IMR-90 (cell line): ENCODE measurements around the gene PHLPP2. TPM values are rescaled to one million over a fixed set of nuclear protein-coding genes. Genes with fewer than 3 reads are reported as not detected.

Source experiments
- ATAC-seq: fragments of 200-7000 bp; cut with Tn5 transposase; 2 replicates; pipeline ENCODE4 v1.9.1; 2020; ENCODE audit warnings: low read depth, mild to moderate bottlenecking, moderate library complexity
- BruUV-seq: library from RNA; stranded (reverse); fragments of 400-500 nt; replicated peaks from 2 replicates; lab custom pipeline; 2021; lab: Mats Ljungman, UMichigan
- CTCF ChIA-PET: fragments of 300-600 bp; formaldehyde crosslinking; extraction: SDS; loops from one replicate; lab custom pipeline; 2021; ENCODE audit warnings: antibody characterized with exemption; lab: Yijun Ruan, JAX
- POLR2A ChIA-PET: fragments of 300-600 bp; sonication (Branson Sonifier 250); formaldehyde crosslinking; loops from one replicate; lab custom pipeline; 2022; ENCODE audit warnings: antibody characterized with exemption; ENCODE audit not compliant: unreplicated experiment; lab: Charles Lee
- DNase-seq: peaks from one replicate; pipeline ENCODE4 v3.0.0; 2013
- H2AFZ ChIP-seq: replicated peaks from 2 replicates; pipeline ENCODE3; 2013; ENCODE audit warnings: low read length, mild to moderate bottlenecking; ENCODE audit not compliant: poor library complexity
- H2AK5ac ChIP-seq: 2 replicates; pipeline ENCODE4 v1.6.1; 2013; ENCODE audit warnings: low read depth, low read length, inconsistent platforms
- H2AK9ac ChIP-seq: replicated peaks from 2 replicates; pipeline ENCODE3; 2013; ENCODE audit warnings: mild to moderate bottlenecking, low read depth, low read length, moderate library complexity; ENCODE audit not compliant: poor library complexity
- H2BK120ac ChIP-seq: 2 replicates; pipeline ENCODE4 v1.6.1; 2013; ENCODE audit warnings: low read depth, low read length, inconsistent platforms
- H2BK15ac ChIP-seq: 3 replicates; pipeline ENCODE4 v1.6.1; 2013; ENCODE audit warnings: low read depth, low read length, inconsistent platforms
- H2BK20ac ChIP-seq: 2 replicates; pipeline ENCODE4 v1.6.1; 2013; ENCODE audit warnings: low read depth, mild to moderate bottlenecking, inconsistent platforms, low read length, moderate library complexity
- H2BK5ac ChIP-seq: 2 replicates; pipeline ENCODE4 v1.6.1; 2013; ENCODE audit warnings: mild to moderate bottlenecking, low read depth, low read length, inconsistent platforms; ENCODE audit not compliant: poor library complexity, severe bottlenecking
- H3K14ac ChIP-seq: replicated peaks from 2 replicates; pipeline ENCODE4 v1.6.1; 2013; ENCODE audit warnings: low read depth, low read length, inconsistent platforms
- H3K18ac ChIP-seq: 2 replicates; pipeline ENCODE4 v1.6.1; 2013; ENCODE audit warnings: low read depth, low read length, control low read depth
- H3K23ac ChIP-seq: 2 replicates; pipeline ENCODE4 v1.6.1; 2013; ENCODE audit warnings: low read depth, low read length, inconsistent platforms
- H3K27ac ChIP-seq: 2 replicates; pipeline ENCODE4 v1.5.1; 2013; ENCODE audit warnings: mild to moderate bottlenecking, control low read depth, low read length; ENCODE audit not compliant: insufficient read depth
- H3K27me3 ChIP-seq: 2 replicates; pipeline ENCODE4 v1.6.1; 2013; ENCODE audit warnings: low read length; ENCODE audit not compliant: control insufficient read depth, insufficient read depth
- H3K36me3 ChIP-seq: 2 replicates; pipeline ENCODE4 v1.6.1; 2013; ENCODE audit warnings: low read length, mixed read lengths; ENCODE audit not compliant: control insufficient read depth, insufficient read depth
- H3K4ac ChIP-seq: 2 replicates; pipeline ENCODE4 v1.6.1; 2013; ENCODE audit warnings: low read depth, low read length, inconsistent platforms
- H3K4me1 ChIP-seq: 2 replicates; pipeline ENCODE4 v1.6.1; 2013; ENCODE audit warnings: low read length, mixed read lengths; ENCODE audit not compliant: control insufficient read depth, insufficient read depth
- H3K4me2 ChIP-seq: 2 replicates; pipeline ENCODE4 v1.6.1; 2013; ENCODE audit warnings: low read depth, mild to moderate bottlenecking, control low read depth, low read length, moderate library complexity
- H3K4me3 ChIP-seq: 2 replicates; pipeline ENCODE4 v1.5.1; 2013; ENCODE audit warnings: low read depth, mild to moderate bottlenecking, control low read depth, low read length, moderate library complexity; ENCODE audit not compliant: insufficient read depth
- H3K56ac ChIP-seq: 2 replicates; pipeline ENCODE4 v1.6.1; 2013; ENCODE audit warnings: low read length, inconsistent platforms; ENCODE audit not compliant: insufficient read depth; ENCODE audit errors: extremely low read depth
- H3K79me1 ChIP-seq, 2 experiments: 2 replicates each; pipeline ENCODE4 v1.6.1; 2013; ENCODE audit warnings: low read length in 2 of 2, inconsistent platforms in 1 of 2, low read depth in 1 of 2
- H3K9ac ChIP-seq: 2 replicates; pipeline ENCODE4 v1.6.1; 2013; ENCODE audit warnings: low read depth, low read length, control low read depth
- H3K9me1 ChIP-seq: 2 replicates; pipeline ENCODE4 v1.6.1; 2013; ENCODE audit warnings: low read length, inconsistent platforms; ENCODE audit not compliant: insufficient read depth
- H3K9me3 ChIP-seq: 2 replicates; pipeline ENCODE4 v1.6.1; 2013; ENCODE audit warnings: low read length; ENCODE audit not compliant: control insufficient read depth, insufficient read depth
- H4K20me1 ChIP-seq: 2 replicates; pipeline ENCODE4 v1.6.1; 2013; ENCODE audit warnings: low read length, inconsistent platforms; ENCODE audit not compliant: insufficient read depth
- H4K5ac ChIP-seq: 2 replicates; pipeline ENCODE4 v1.6.1; 2013; ENCODE audit warnings: mild to moderate bottlenecking, low read depth, low read length, control low read depth
- H4K8ac ChIP-seq, 2 experiments: 2 replicates each; pipeline ENCODE4 v1.6.1; 2013; ENCODE audit warnings: low read depth in 2 of 2, low read length in 2 of 2, control low read depth in 1 of 2, inconsistent platforms in 1 of 2
- H4K91ac ChIP-seq: 2 replicates; pipeline ENCODE4 v1.6.1; 2013; ENCODE audit warnings: low read depth, low read length, inconsistent platforms; ENCODE audit not compliant: insufficient read depth
- ELK1 ChIP-seq: fragments of 150-350 bp; IDR thresholded peaks from 2 replicates; pipeline ENCODE4 v1.6.1; 2016; ENCODE audit warnings: low read depth, mild to moderate bottlenecking, low read length, moderate library complexity, borderline replicate concordance
- MAZ ChIP-seq: IDR thresholded peaks from 2 replicates; pipeline ENCODE4 v1.6.1; 2012; ENCODE audit warnings: low read depth, mild to moderate bottlenecking, low read length, improper control_type of control experiment, moderate library complexity, borderline replicate concordance
- MXI1 ChIP-seq: IDR thresholded peaks from 2 replicates; pipeline ENCODE4 v1.6.1; 2012; ENCODE audit warnings: low read depth, mild to moderate bottlenecking, low read length, moderate library complexity, borderline replicate concordance
- POLR2A ChIP-seq: IDR thresholded peaks from 2 replicates; pipeline ENCODE4 v1.6.1; 2012; ENCODE audit warnings: mild to moderate bottlenecking, low read depth, low read length
- RAD21 ChIP-seq: IDR thresholded peaks from 2 replicates; pipeline ENCODE4 v1.6.1; 2012; ENCODE audit warnings: low read length, improper control_type of control experiment
- RCOR1 ChIP-seq: IDR thresholded peaks from 2 replicates; pipeline ENCODE4 v1.6.1; 2012; ENCODE audit warnings: mild to moderate bottlenecking, low read length, improper control_type of control experiment; ENCODE audit not compliant: insufficient replicate concordance
- WGBS, 2 experiments: methylation state at CpG; one replicate each; pipeline versions ENCODE4 v1.1.5 to v1.1.7; 2013; ENCODE audit warnings: missing lambda C conversion rate in 2 of 2; ENCODE audit not compliant: insufficient read length in 1 of 2; ENCODE audit errors: extremely low coverage in 2 of 2; 5-methylcytosine and 5-hydroxymethylcytosine counted together
- dilution Hi-C: fragments of 300-500 bp; cut with HindIII; formaldehyde crosslinking; loops from one replicate; pipeline ENCODE4 v1.14.3; 2018; ENCODE audit warnings: low sequenced_read_pairs; ENCODE audit not compliant: unreplicated experiment
- in situ Hi-C: fragments of 300-500 bp; cut with MboI; formaldehyde crosslinking; loops from 3 replicates; pipeline ENCODE4 v1.14.3; 2019; ENCODE audit warnings: low sequenced_read_pairs, inconsistent platforms, mixed read lengths
- intact Hi-C: fragments of 100-400 bp; cut with micrococcal nuclease; formaldehyde crosslinking; loops from 2 replicates; pipeline ENCODE4 v1.10.0; 2022
- polyA plus RNA-seq, 3 experiments: library from polyadenylated mRNA; depleted of rRNA; stranded (reverse); fragments of >200 nt; gene quantifications; 2 replicates each; pipeline ENCODE4 v1.2.3, GENCODE V29; 2012; ENCODE audit warnings: low replicate concordance in 1 of 3
- total RNA-seq: library from RNA; depleted of rRNA; stranded (reverse); fragments of >200 nt; gene quantifications from 2 replicates; pipeline ENCODE4 v1.2.3, GENCODE V29; 2012

Gene PHLPP2
- total and polyA plus RNA-seq, 2 of the 4 experiments (the other 2 are of a cell fraction) = 6.8 to 10.2 TPM

- Histone ChIP-seq H2BK20ac (no peak overlapping the region), H2BK120ac (no peak overlapping the region), H3K23ac (no peak overlapping the region), H3K9me3 (no peaks in the 10 kb centered on the region), H3K9me1 (no peaks in the 10 kb centered on the region; the same call in 1 of the 2 replicates), H3K56ac (no peak overlapping the region), H4K20me1 (peaks cover 11% of the 10 kb centered on the region), H4K8ac (no peak overlapping the region), H3K4me2 (peak overlapping the region; percentile 89), H3K4ac (no peak overlapping the region), H3K9ac (peak overlapping the region; percentile 2; the same call in 1 of the 2 replicates), H2AFZ (peak overlapping the region; percentile 97), H4K5ac (no peak overlapping the region), H2BK5ac (peak overlapping the region; percentile 31), H3K27ac (peak overlapping the region; percentile 63; the same call in 1 of the 2 replicates), H3K4me3 (peak overlapping the region; percentile 86), H2BK15ac (no peak overlapping the region), H3K27me3 (no peaks in the 10 kb centered on the region), H2AK9ac (peak overlapping the region; percentile 92), H3K14ac (no peak overlapping the region), H4K91ac (no peak overlapping the region), H3K79me1 (peaks cover 5 to 28% of the 10 kb centered on the region in 2 experiments; a peak in 3 of 4 replicates), H3K36me3 (no peaks in the 10 kb centered on the region), H3K18ac (no peak overlapping the region), H3K4me1 (peaks cover 5% of the 10 kb centered on the region), H2AK5ac (no peak overlapping the region)
- dilution Hi-C loops = no loop called here
- BruUV-seq = no TSS peak
- peak; percentile 84 for TF ChIP-seq RCOR1
- 0 out of 2 replicates have a peak, but pooled peaks have one; percentile 7 for TF ChIP-seq MXI1
- TF ChIP-seq ELK1 = no peak
- peak; percentile 51; the same call in 1 of the 2 replicates for TF ChIP-seq POLR2A
- peak; percentile 3; the same call in 1 of the 2 replicates for TF ChIP-seq MAZ
- TF ChIP-seq RAD21 = no peak
- CTCF ChIA-PET = interaction anchor here (0.6 kb wide), 1 partner anchor 1126 kb away, joined by 5 read pairs; no protein-coding TSS in a partner anchor
- POLR2A ChIA-PET = no interaction called here
- ATAC-seq (peak; percentile 81), DNase-seq (peak; percentile 49)
- WGBS, 2 experiments = 0% methylated on average over 36 of the region's 104 CpGs; no CpG with 5 or more reads in 1 of the 2 experiments
- in situ Hi-C loops = no loop called here
- intact Hi-C loops = no loop called here
These were observed 773 bp downstream of the PHLPP2 start for GRCh38 chr16:71723537-71724319.
